ENCODE results near the gene PKLR. TPM values are rescaled to one million over a fixed set of nuclear protein-coding genes. Genes with fewer than 3 reads are reported as not detected.
"Not testable (repeated sequence)": the region's sequence is repeated elsewhere in the genome, so short reads cannot be mapped to it uniquely, and the experiment has no call there.

Gene PKLR
- polyA plus RNA-seq, 1 donor: 55.6 TPM

DNA sequence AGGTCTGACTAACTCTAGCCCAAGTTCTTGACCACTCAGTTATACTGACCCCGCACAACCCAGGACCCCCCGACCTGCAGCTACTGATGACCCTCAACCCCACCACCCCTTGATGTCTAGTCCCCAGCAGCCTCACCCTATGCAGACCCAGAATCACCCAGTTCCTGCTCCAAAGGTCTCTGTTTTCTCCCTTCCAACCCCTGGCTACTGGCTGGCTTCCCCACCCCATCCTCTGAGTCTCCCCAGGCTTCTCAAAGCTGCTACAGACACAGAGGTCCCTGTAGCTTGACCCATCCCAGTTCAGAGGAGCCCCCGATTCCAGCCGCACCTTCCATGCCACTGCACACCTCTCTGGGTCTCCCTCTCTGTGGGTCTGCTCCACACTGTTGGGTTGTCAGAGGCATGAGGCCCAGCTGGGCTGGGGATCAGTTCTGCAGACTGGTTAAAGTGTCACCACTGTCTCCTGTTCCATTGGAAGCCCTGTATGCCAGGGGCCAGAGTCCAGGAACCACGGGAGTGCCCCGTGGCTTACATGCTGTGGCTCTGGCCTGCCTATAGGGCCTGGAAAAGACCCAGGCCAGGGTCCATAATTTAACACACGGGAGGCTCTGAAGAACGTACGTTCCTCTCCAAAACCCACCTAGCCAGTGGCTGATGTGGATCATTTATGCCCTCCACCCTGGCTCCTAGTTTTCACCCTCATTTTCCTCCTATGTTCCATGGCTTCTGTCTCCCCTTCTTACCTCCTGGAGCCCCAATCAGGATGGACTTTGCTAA is 497 bp downstream of the PKLR start:
- Histone ChIP-seq H3K36me3 (ENCODE audit: control insufficient read depth, insufficient read depth, low read length) (peaks cover 2% of the 10 kb centered on the region), H3K4me1 (ENCODE audit: control insufficient read depth, insufficient read depth, low read length) (peaks cover 34% of the 10 kb centered on the region), H3K27ac (ENCODE audit: low read length) (peak overlapping the region; percentile 83), H3K4me3 (ENCODE audit: low read length) (peak overlapping the region; percentile 16), H3K27me3 (ENCODE audit: control insufficient read depth, insufficient read depth, low read length) (peaks cover 15% of the 10 kb centered on the region), H3K9me3 (ENCODE audit: control insufficient read depth, low read depth, low read length) (no peaks in the 10 kb centered on the region)
- WGBS (ENCODE audit: insufficient coverage, low lambda C conversion rate): no CpG with 5 or more reads among the region's 9 CpGs
- peak; percentile 86 to 94 for DNase-seq

DNA sequence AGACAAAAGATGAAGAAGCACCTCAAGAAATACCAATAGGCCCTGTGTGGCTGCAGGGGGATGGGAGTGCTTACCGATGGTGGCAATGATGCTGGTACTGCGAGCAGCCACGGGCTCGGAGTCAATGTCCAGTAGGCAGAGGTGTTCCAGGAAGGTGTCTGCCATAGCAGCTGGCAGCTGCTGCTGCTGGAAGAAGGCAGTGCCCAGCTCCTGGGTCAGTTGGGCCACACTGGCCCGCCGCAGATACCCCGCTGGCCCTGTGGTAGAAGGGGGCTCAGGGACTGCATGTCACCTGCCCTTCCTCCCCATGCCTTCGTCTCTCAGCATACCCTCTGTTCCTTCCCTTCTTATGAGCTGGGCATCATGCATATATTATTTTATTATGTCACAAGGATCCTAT is 1.2 kb downstream of the PKLR start:
- peaks cover 4% of the 10 kb centered on the region for H3K9me3 ChIP-seq (ENCODE audit: control insufficient read depth, low read depth, low read length)
- WGBS (ENCODE audit: insufficient coverage, low lambda C conversion rate): no CpG with 5 or more reads among the region's 8 CpGs
- H3K36me3 ChIP-seq (ENCODE audit: control insufficient read depth, insufficient read depth, low read length): peaks cover 3% of the 10 kb centered on the region
- no peak for DNase-seq
- peaks cover 34% of the 10 kb centered on the region for H3K4me1 ChIP-seq (ENCODE audit: control insufficient read depth, insufficient read depth, low read length)
- peak overlapping the region; percentile 16 for H3K4me3 ChIP-seq (ENCODE audit: low read length)
- H3K27me3 ChIP-seq (ENCODE audit: control insufficient read depth, insufficient read depth, low read length): peaks cover 22% of the 10 kb centered on the region
- peak overlapping the region; percentile 83 for H3K27ac ChIP-seq (ENCODE audit: low read length)

DNA sequence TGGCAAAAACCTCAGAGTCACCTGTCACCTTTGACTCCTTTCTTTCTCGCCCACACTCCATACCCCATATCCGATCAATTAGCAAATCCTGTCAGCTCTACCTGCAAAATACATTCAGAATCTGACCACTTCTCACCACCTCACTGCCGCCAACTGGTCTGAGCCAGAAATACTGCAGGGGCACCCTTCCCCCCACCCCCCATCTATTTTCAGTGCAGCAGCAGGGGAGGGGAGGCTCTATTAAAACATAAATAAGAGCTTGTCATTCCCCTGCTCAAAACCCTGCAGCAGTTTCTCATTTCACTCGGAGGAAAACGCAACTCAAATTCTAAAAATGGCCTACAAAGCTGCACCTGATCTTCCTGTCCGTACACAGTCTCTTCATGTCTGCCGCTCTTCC is 3.9 kb downstream of the PKLR start:
- Histone ChIP-seq H3K9me3 (ENCODE audit: control insufficient read depth, low read depth, low read length) (peaks cover 4% of the 10 kb centered on the region), H3K4me1 (ENCODE audit: control insufficient read depth, insufficient read depth, low read length) (peaks cover 27% of the 10 kb centered on the region), H3K36me3 (ENCODE audit: control insufficient read depth, insufficient read depth, low read length) (peaks cover 6% of the 10 kb centered on the region), H3K27ac (ENCODE audit: low read length) (no peak overlapping the region), H3K4me3 (ENCODE audit: low read length) (no peak overlapping the region), H3K27me3 (ENCODE audit: control insufficient read depth, insufficient read depth, low read length) (peaks cover 36% of the 10 kb centered on the region)
- DNase-seq: no peak
- WGBS (ENCODE audit: insufficient coverage, low lambda C conversion rate): 73% methylated on average over 4 of the region's 7 CpGs

DNA sequence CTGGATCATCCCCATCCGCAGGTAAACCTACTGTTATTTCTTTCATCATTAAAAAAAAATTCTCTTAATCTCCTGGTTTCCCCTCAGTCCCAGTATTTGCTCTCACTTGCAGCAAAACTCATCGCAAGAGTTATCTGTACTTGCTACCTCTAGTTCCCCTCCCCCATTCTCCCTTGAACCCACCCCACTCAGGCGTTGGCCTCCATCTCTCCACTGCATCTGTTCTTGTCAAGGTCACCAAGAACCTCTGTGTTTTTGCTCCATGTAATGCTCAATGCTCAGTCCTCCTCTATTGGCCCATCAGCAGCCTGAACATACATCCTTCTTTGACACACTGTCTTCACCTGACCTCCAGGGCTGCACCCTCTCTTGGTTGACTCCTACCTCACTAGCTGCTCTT is 4.6 kb downstream of the PKLR start:
- no peak overlapping the region for H3K4me3 ChIP-seq (ENCODE audit: low read length)
- H3K27me3 ChIP-seq (ENCODE audit: control insufficient read depth, insufficient read depth, low read length): peaks cover 36% of the 10 kb centered on the region
- 100% methylated on average over 2 of the region's 3 CpGs for WGBS (ENCODE audit: insufficient coverage, low lambda C conversion rate)
- H3K9me3 ChIP-seq (ENCODE audit: control insufficient read depth, low read depth, low read length): peaks cover 4% of the 10 kb centered on the region
- H3K4me1 ChIP-seq (ENCODE audit: control insufficient read depth, insufficient read depth, low read length): peaks cover 23% of the 10 kb centered on the region
- H3K36me3 ChIP-seq (ENCODE audit: control insufficient read depth, insufficient read depth, low read length): peaks cover 6% of the 10 kb centered on the region
- no peak for DNase-seq
- no peak overlapping the region for H3K27ac ChIP-seq (ENCODE audit: low read length)

DNA sequence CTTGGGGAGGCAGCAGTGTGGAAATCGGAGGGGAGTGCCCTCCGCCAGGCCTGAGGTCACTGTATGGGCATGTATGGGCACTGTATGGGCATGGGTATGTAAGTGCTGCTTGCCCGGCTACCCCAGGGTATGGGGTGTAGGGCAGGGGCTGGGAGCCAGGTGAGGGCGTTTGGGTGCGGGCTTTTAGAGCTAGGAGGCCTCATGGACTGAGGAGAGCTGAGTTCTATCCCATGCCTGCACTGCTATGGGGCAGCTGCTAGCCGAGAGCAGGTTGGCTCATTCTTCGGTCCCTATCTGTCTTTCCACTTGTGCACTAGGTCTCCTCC is 5.3 kb downstream of the PKLR start:
- Histone ChIP-seq H3K4me1 (ENCODE audit: control insufficient read depth, insufficient read depth, low read length) (peaks cover 16% of the 10 kb centered on the region), H3K36me3 (ENCODE audit: control insufficient read depth, insufficient read depth, low read length) (peaks cover 6% of the 10 kb centered on the region), H3K4me3 (ENCODE audit: low read length) (no peak overlapping the region), H3K9me3 (ENCODE audit: control insufficient read depth, low read depth, low read length) (peaks cover 4% of the 10 kb centered on the region), H3K27ac (ENCODE audit: low read length) (no peak overlapping the region), H3K27me3 (ENCODE audit: control insufficient read depth, insufficient read depth, low read length) (peaks cover 36% of the 10 kb centered on the region)
- no peak for DNase-seq
- 100% methylated on average over 1 of the region's 7 CpGs for WGBS (ENCODE audit: insufficient coverage, low lambda C conversion rate)

DNA sequence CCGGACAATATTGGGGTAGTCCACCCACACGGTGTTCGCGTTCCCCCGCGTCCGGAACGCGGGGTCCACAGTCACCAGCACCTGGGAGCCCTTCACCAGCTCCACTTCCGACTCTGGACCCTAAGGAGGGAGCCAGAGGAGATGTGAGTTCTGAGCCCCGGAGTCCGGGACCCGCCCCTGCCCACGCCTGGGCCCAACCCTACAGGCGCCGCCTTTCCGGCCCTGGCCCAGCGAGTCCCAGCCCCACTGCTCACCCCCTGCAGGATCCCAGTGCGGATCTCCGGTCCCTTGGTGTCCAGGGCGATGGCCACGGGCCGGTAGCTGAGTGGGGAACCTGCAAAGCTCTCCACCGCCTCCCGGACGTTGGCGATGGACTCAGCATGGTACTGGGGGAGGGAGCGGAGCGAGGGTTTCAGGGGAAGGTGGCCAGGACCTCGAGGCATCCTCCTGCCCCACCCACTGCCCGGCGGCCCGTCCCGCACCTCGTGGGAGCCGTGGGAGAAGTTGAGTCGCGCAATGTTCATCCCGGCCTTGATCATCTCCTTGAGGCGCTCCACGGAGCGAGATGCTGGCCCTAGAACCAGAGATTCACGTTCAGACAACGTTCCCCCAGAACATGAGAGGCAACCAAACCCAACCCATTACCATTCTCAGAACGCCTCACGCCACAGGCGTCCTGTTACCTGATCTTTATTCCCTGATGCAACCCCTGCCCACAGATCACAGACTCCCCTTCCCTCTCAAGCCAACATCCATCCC is 5.9 kb downstream of the PKLR start:
- DNase-seq: no peak
- Histone ChIP-seq H3K27me3 (ENCODE audit: control insufficient read depth, insufficient read depth, low read length) (peaks cover 36% of the 10 kb centered on the region), H3K4me3 (ENCODE audit: low read length) (no peak overlapping the region), H3K4me1 (ENCODE audit: control insufficient read depth, insufficient read depth, low read length) (peaks cover 11% of the 10 kb centered on the region), H3K9me3 (ENCODE audit: control insufficient read depth, low read depth, low read length) (peaks cover 4% of the 10 kb centered on the region), H3K27ac (ENCODE audit: low read length) (no peak overlapping the region), H3K36me3 (ENCODE audit: control insufficient read depth, insufficient read depth, low read length) (peaks cover 7% of the 10 kb centered on the region)
- no CpG with 5 or more reads among the region's 47 CpGs for WGBS (ENCODE audit: insufficient coverage, low lambda C conversion rate)

DNA sequence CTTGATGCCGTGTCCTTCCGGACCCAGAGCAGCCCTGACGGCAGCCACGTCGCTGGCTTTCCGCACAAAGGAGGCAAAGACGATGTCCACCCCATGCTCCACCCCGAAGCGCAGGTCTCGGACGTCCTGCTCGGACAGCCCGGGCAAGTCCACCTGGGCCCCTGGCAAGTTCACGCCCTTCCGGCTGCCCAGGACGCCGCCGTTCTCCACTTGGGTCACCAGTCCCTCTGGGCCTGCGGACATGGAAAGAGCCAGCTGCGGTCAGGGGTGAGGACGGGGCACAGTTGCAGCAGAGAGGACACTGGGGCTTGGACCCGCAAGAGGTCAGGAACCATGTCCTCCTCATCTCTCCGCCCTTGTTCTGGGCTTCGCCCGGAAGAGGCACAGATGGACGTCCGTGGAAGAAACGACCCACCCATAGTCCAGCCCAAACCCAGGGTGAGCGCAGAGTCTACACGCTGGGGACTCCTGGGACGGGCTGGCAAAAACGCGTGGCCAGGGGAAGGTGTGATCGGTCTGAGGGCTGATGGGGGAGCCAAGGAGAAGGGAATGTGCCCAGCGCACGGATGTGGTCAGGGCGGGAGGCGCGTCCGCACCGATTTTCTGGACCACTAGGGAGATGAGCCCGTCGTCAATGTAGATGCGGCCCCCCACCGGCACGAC is 6.6 kb downstream of the PKLR start:
- H3K9me3 ChIP-seq (ENCODE audit: control insufficient read depth, low read depth, low read length): peaks cover 4% of the 10 kb centered on the region
- no CpG with 5 or more reads among the region's 46 CpGs for WGBS (ENCODE audit: insufficient coverage, low lambda C conversion rate)

DNA sequence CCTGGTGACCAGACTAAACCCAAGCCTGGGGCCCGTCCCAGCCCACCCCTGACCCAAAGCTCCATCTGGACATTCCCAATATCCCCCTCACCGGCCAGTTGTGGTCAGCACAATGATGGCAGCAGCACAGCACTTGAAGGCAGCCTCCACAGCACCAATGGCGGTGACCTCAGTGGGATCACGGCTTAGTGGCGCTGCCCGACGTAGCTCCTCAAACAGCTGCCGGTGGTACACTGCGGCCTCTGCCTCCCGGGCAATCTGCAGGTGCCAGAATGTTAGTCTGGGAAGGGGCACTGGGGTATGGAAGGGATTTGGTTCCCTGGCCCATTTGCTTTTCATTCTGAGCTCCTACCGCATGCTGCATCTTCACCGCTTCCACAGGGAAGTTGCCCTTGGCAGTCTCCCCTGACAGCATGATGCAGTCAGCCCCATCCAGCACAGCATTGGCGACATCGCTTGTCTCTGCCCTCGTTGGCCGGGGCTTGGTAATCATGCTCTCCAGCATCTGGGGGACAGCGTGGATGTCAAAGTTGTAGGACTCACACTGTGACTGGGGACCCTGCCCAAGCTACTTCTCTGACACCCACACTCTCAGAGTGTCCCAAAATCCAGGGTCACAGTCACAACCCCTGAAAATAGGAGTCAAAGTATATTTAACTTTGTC is 8.0 kb downstream of the PKLR start:
- H3K9me3 ChIP-seq (ENCODE audit: control insufficient read depth, low read depth, low read length): peaks cover 4% of the 10 kb centered on the region
- H3K27me3 ChIP-seq (ENCODE audit: control insufficient read depth, insufficient read depth, low read length): peaks cover 36% of the 10 kb centered on the region
- peaks cover 21% of the 10 kb centered on the region for H3K36me3 ChIP-seq (ENCODE audit: control insufficient read depth, insufficient read depth, low read length)
- no peak overlapping the region for H3K4me3 ChIP-seq (ENCODE audit: low read length)
- H3K4me1 ChIP-seq (ENCODE audit: control insufficient read depth, insufficient read depth, low read length): no peaks in the 10 kb centered on the region
- H3K27ac ChIP-seq (ENCODE audit: low read length): no peak overlapping the region
- DNase-seq: no peak
- no CpG with 5 or more reads among the region's 17 CpGs for WGBS (ENCODE audit: insufficient coverage, low lambda C conversion rate)

More for the DNA sequence above, 6.6 kb downstream of the PKLR start:
- Histone ChIP-seq H3K36me3 (ENCODE audit: control insufficient read depth, insufficient read depth, low read length) (peaks cover 12% of the 10 kb centered on the region), H3K4me3 (ENCODE audit: low read length) (no peak overlapping the region), H3K4me1 (ENCODE audit: control insufficient read depth, insufficient read depth, low read length) (peaks cover 4% of the 10 kb centered on the region), H3K27me3 (ENCODE audit: control insufficient read depth, insufficient read depth, low read length) (peaks cover 36% of the 10 kb centered on the region), H3K27ac (ENCODE audit: low read length) (no peak overlapping the region)
- no peak for DNase-seq

DNA sequence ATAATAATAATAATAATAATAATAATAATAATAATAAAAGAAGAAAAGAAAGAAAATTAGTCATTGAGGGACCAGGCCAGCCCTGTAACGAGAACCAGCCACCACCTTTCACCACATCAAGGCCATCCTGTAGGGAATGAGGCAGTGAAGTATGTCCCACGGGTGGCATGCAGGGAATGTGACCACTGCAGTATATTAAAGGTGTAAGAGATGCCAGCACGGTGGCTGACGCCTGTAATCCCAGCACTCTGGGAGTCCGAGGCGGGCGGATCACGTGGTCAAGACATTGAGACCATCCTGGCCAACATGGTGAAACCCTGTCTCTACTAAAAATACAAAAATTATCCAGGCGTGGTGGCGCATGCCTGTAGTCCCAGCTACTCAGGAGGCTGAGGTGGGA is 10.2 kb downstream of the PKLR start:
- peaks cover 24% of the 10 kb centered on the region for H3K27me3 ChIP-seq (ENCODE audit: control insufficient read depth, insufficient read depth, low read length)
- not testable (repeated sequence) for H3K4me3 ChIP-seq (ENCODE audit: low read length); DNase-seq; H3K4me1 ChIP-seq (ENCODE audit: control insufficient read depth, insufficient read depth, low read length); H3K9me3 ChIP-seq (ENCODE audit: control insufficient read depth, low read depth, low read length); H3K27ac ChIP-seq (ENCODE audit: low read length)
- WGBS (ENCODE audit: insufficient coverage, low lambda C conversion rate): no CpG with 5 or more reads among the region's 10 CpGs
- H3K36me3 ChIP-seq (ENCODE audit: control insufficient read depth, insufficient read depth, low read length): peaks cover 26% of the 10 kb centered on the region

DNA sequence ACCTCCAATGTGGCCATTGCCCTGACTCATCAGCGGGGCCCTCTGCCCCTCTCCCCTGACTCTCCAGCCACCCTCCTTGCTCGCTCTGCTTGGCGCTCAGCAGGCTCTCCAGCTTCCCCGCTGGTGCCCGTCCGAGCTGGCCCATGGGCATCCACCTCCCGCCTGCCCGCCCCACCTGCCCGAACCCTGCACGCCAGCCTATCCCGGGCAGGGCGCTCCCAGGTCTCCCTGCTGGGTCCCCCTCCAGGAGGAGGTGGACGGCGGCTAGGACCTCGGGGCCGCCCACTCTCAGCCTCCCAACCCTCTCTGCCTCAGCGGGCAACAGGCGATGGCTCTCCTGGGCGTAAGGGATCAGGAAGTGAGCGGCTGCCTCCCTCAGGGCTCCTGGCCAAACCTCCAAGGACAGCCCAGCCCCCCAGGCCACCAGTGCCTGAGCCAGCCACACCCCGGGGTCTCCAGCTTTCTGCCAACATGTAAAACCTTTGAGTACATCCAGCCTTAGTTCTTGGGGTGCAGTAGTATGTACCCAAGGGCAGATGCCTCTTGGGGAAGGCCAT is 13.2 kb downstream of the PKLR start:
- Histone ChIP-seq H3K9me3 (ENCODE audit: control insufficient read depth, low read depth, low read length) (no peaks in the 10 kb centered on the region), H3K36me3 (ENCODE audit: control insufficient read depth, insufficient read depth, low read length) (peaks cover 38% of the 10 kb centered on the region), H3K27me3 (ENCODE audit: control insufficient read depth, insufficient read depth, low read length) (peaks cover under 1% of the 10 kb centered on the region), H3K27ac (ENCODE audit: low read length) (no peak overlapping the region), H3K4me3 (ENCODE audit: low read length) (no peak overlapping the region), H3K4me1 (ENCODE audit: control insufficient read depth, insufficient read depth, low read length) (peaks cover 6% of the 10 kb centered on the region)
- WGBS (ENCODE audit: insufficient coverage, low lambda C conversion rate): no CpG with 5 or more reads among the region's 21 CpGs
- no peak for DNase-seq

Data from large intestine (tissue), 3 donors.